AG10803 (cell line): ENCODE results near the gene PMPCB.
A peak's percentile ranks its signal among the peaks of the same experiment; 100 is the strongest.

Experiments used
- DNase-seq: peaks from one replicate; pipeline ENCODE4 v3.0.0; 2010; ENCODE audit warnings: low read depth
- H3K4me3 ChIP-seq: 2 replicates; pipeline ENCODE4 v1.5.1; 2011; ENCODE audit warnings: mild to moderate bottlenecking, low read length, control low read depth
- TF ChIP-seq, protein P1 (sequence below): conservative IDR thresholded peaks from 2 replicates; pipeline ENCODE4 v1.5.1; 2011; ENCODE audit warnings: mild to moderate bottlenecking, low read length, control low read depth, inconsistent platforms

PMPCB gene

DNA sequence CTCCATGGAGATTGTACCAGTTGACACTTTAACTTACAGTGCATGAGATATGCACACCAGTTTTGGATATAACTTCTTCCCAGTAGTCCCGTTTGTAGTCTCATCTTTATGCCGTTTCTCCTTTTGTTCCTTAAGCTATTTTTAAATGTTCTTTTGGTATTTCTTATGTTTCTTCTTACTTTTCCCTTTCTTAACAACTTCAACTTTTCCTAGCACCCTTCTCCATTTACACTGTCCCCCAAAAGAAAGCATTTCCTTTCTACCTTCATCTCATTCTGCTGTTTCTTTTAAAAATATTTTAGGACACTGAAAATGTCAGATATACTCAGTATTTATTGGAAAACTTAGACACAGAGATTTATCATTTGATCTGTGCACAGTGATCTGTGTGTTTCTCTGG lies 51.7 kb downstream of the PMPCB start:
- no peak for DNase-seq
- peak overlapping the region; percentile 95 for H3K4me3 ChIP-seq
- TF ChIP-seq, protein P1, sequence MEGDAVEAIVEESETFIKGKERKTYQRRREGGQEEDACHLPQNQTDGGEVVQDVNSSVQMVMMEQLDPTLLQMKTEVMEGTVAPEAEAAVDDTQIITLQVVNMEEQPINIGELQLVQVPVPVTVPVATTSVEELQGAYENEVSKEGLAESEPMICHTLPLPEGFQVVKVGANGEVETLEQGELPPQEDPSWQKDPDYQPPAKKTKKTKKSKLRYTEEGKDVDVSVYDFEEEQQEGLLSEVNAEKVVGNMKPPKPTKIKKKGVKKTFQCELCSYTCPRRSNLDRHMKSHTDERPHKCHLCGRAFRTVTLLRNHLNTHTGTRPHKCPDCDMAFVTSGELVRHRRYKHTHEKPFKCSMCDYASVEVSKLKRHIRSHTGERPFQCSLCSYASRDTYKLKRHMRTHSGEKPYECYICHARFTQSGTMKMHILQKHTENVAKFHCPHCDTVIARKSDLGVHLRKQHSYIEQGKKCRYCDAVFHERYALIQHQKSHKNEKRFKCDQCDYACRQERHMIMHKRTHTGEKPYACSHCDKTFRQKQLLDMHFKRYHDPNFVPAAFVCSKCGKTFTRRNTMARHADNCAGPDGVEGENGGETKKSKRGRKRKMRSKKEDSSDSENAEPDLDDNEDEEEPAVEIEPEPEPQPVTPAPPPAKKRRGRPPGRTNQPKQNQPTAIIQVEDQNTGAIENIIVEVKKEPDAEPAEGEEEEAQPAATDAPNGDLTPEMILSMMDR: no peak

- TF ChIP-seq, protein P1: no peak
- H3K4me3 ChIP-seq: no peak overlapping the region
- DNase-seq: no peak
Measured at GRCh38 chr7:103349805-103350204, 52.6 kb downstream of the PMPCB start.
